Mucosa of descending colon (tissue), 3 donors: ENCODE data around the gene ANKRD27. TPM values are rescaled to one million over a fixed set of nuclear protein-coding genes. Genes with fewer than 3 reads are reported as not detected.
"Not testable (repeated sequence)": the region's sequence is repeated elsewhere in the genome, so short reads cannot be mapped to it uniquely, and the experiment has no call there.

Experiments used
- ATAC-seq: fragments of 200-7000 bp; cut with Tn5 transposase; one replicate; pipeline ENCODE4 v1.9.1; 2020; ENCODE audit warnings: mild to moderate bottlenecking, moderate library complexity
- DNase-seq, 3 donors: peaks; one replicate each; pipeline ENCODE4 v3.0.0-alpha.2; 2020
- H3K36me3 ChIP-seq: fragments of 200-600 bp; one replicate; pipeline ENCODE4 v1.8.0; 2021; ENCODE audit warnings: low read depth, mild to moderate bottlenecking
- H3K4me1 ChIP-seq: fragments of 200-600 bp; one replicate; pipeline ENCODE4 v1.8.0; 2021; ENCODE audit warnings: low read depth, mild to moderate bottlenecking
- H3K4me3 ChIP-seq: fragments of 200-600 bp; one replicate; pipeline ENCODE4 v1.8.0; 2021; ENCODE audit warnings: mild to moderate bottlenecking
- H3K9me3 ChIP-seq: fragments of 200-600 bp; one replicate; pipeline ENCODE4 v1.8.0; 2021; ENCODE audit warnings: mild to moderate bottlenecking
- CTCF ChIP-seq: fragments of 200-600 bp; IDR thresholded peaks from one replicate; pipeline ENCODE4 v1.8.0; 2022; ENCODE audit warnings: antibody characterized with exemption, mild to moderate bottlenecking
- intact Hi-C, 2 donors: fragments of 100-400 bp; cut with DNase I in 1 of 2; cut with micrococcal nuclease in 1 of 2; formaldehyde crosslinking; loops; one replicate each; pipeline versions ENCODE4 v1.11.0 to v1.11.1; 2022; cut with DNase I, micrococcal nuclease
- total RNA-seq, 3 donors: library from RNA; stranded (reverse); fragmentation: NEBNext Ultra II Directional in 2 of 3; extraction: Animal tissue kit (Norgen Biotek cat#: 25700) in 2 of 3; gene quantifications; one replicate each; pipeline versions ENCODE4 v1.2.1 to v1.2.4, GENCODE V29; 2021 to 2023
- donor health status: DM: no; HTN: no; CAD: no; lungs with moderate emphysema.
- donor health status: DM: no; HTN: no; CAD: no.
- donor health status: DM: no; HTN: yes; CAD: no.

The ANKRD27 gene
- total RNA-seq, 3 donors from 2014 or later = 36.0 to 59.6 (median 41.1) TPM

- no peak for ATAC-seq
- intact Hi-C loops = no loop called here
- H3K36me3 ChIP-seq = peaks cover 2% of the 10 kb centered on the region
These were observed 42.5 kb upstream of the ANKRD27 start for GRCh38 chr19:32717496-32717895.

GRCh38 chr19:32716203-32716602, 41.2 kb upstream of the ANKRD27 start:
- H3K9me3 ChIP-seq, H3K4me1 ChIP-seq, H3K36me3 ChIP-seq, H3K4me3 ChIP-seq, intact Hi-C loops, DNase-seq, ATAC-seq: not testable (repeated sequence)

More at GRCh38 chr19:32717496-32717895, 42.5 kb upstream of the ANKRD27 start:
- H3K9me3 ChIP-seq = no peaks in the 10 kb centered on the region
- no peak for DNase-seq
- no peak overlapping the region for H3K4me3 ChIP-seq
- no peaks in the 10 kb centered on the region for H3K4me1 ChIP-seq
- TF ChIP-seq CTCF = no peak

- Histone ChIP-seq H3K4me1 (no peaks in the 10 kb centered on the region), H3K9me3 (no peaks in the 10 kb centered on the region), H3K36me3 (peaks cover 4% of the 10 kb centered on the region), H3K4me3 (no peak overlapping the region)
- TF ChIP-seq CTCF = no peak
- DNase-seq (no peak), ATAC-seq (no peak)
- intact Hi-C loops = no loop called here
These were observed 36.8 kb upstream of the ANKRD27 start for GRCh38 chr19:32711747-32712146.

- Histone ChIP-seq H3K9me3 (peaks cover 7% of the 10 kb centered on the region), H3K36me3 (peaks cover 4% of the 10 kb centered on the region), H3K4me3 (no peak overlapping the region), H3K4me1 (no peaks in the 10 kb centered on the region)
- intact Hi-C loops = no loop called here
- TF ChIP-seq CTCF = no peak
- DNase-seq (no peak), ATAC-seq (no peak)
These were observed 34.1 kb upstream of the ANKRD27 start for GRCh38 chr19:32709032-32709431.

- TF ChIP-seq CTCF = no peak
- Histone ChIP-seq H3K9me3 (peaks cover 13% of the 10 kb centered on the region), H3K36me3 (peaks cover 4% of the 10 kb centered on the region), H3K4me1 (no peaks in the 10 kb centered on the region), H3K4me3 (no peak overlapping the region)
- peak; percentile 53 for ATAC-seq
- intact Hi-C loops = no loop called here
- DNase-seq = no peak
These were observed 33.5 kb upstream of the ANKRD27 start for GRCh38 chr19:32708457-32708856.

GRCh38 chr19:32704006-32704405, 29.0 kb upstream of the ANKRD27 start:
- peaks cover 15% of the 10 kb centered on the region for H3K9me3 ChIP-seq
- DNase-seq, intact Hi-C loops, H3K4me1 ChIP-seq, H3K36me3 ChIP-seq, ATAC-seq, H3K4me3 ChIP-seq: not testable (repeated sequence)

- ATAC-seq = peak; percentile 46
- H3K4me1 ChIP-seq = peaks cover 5% of the 10 kb centered on the region
- H3K9me3 ChIP-seq = peaks cover 15% of the 10 kb centered on the region
- intact Hi-C loops = no loop called here
- no peak overlapping the region for H3K4me3 ChIP-seq
- no peaks in the 10 kb centered on the region for H3K36me3 ChIP-seq
- DNase-seq = no peak
- TF ChIP-seq CTCF = no peak
These were observed 27.0 kb upstream of the ANKRD27 start for GRCh38 chr19:32702010-32702409.

GRCh38 chr19:32700129-32700528, 25.1 kb upstream of the ANKRD27 start:
- ATAC-seq, H3K4me3 ChIP-seq, DNase-seq, H3K36me3 ChIP-seq, intact Hi-C loops: not testable (repeated sequence)
- peaks cover 15% of the 10 kb centered on the region for H3K9me3 ChIP-seq
- H3K4me1 ChIP-seq = peaks cover 13% of the 10 kb centered on the region

GRCh38 chr19:32696771-32697170, 21.8 kb upstream of the ANKRD27 start:
- H3K4me1 ChIP-seq = peaks cover 29% of the 10 kb centered on the region
- H3K4me3 ChIP-seq, ATAC-seq, H3K36me3 ChIP-seq, H3K9me3 ChIP-seq, DNase-seq, intact Hi-C loops: not testable (repeated sequence)

GRCh38 chr19:32695506-32695905, 20.5 kb upstream of the ANKRD27 start:
- DNase-seq, ATAC-seq, H3K9me3 ChIP-seq, intact Hi-C loops, H3K4me3 ChIP-seq, H3K36me3 ChIP-seq: not testable (repeated sequence)
- peaks cover 39% of the 10 kb centered on the region for H3K4me1 ChIP-seq
